ENCODE measurements around the gene SEBOX. TPM values are rescaled to one million over a fixed set of nuclear protein-coding genes. Genes with fewer than 3 reads are reported as not detected.

SEBOX gene
- total RNA-seq, 4 donors from 2014 or later, result not detected

DNA sequence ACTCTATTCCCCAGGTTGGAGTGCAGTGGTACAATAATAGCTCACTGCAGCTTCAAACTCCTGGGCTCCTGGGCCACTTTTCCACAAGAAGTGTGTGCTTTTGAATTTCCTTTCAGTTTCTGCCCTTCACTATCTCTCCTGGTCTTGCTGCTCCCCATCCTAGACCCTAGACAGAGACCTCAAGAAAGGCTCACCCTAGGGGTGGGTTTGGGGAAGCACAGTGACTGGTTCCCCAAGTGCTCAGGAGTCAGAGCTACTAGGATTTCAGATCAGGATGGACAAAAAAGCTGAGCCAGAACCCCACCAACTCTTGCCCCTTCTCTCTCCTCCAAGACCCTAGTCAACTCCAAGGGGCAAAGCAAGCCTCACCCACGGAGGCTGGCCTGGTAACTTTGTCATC lies 1.6 kb upstream of the SEBOX start:
- TF ChIP-seq CTCF (IDR thresholded peaks at IDR 0.05), result no peak
- no peak for TF ChIP-seq EP300 (IDR thresholded peaks at IDR 0.05)
- TF ChIP-seq POLR2A (IDR thresholded peaks at IDR 0.05), result no peak
- TF ChIP-seq POLR2AphosphoS5 (IDR thresholded peaks at IDR 0.05), result no peak
- no CpG with 5 or more reads among the region's 1 CpG for WGBS
- Histone ChIP-seq H3K27ac (no peak overlapping the region), H3K4me3 (no peak overlapping the region), H3K27me3 (no peaks in the 10 kb centered on the region), H3K36me3 (peaks cover 35% of the 10 kb centered on the region), H3K9me3 (no peaks in the 10 kb centered on the region), H3K4me1 (peaks cover 14% of the 10 kb centered on the region)
- no peak for DNase-seq (ENCODE audit: low spot score in 2 of 2)

DNA sequence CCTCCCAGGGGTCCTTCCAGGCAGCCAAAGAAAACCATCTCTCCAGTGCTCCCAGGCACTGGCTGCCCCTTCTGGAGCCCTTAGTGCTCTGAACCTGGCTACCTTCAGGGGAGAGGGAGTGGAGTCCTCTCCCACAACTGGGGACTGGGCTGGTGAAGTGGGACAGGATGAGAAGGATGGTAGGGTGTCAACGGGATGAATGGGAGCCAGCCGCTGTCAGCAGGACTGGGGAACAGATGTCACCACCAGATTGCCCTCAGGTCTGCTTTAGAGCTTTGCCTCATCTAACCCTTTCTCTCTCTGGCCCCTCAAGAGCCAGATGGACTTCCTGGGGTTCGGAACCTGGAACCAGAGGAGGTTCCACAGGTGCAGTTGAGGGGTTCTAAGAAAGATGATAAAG lies 488 bp upstream of the SEBOX start:
- Histone ChIP-seq H3K9me3 (no peaks in the 10 kb centered on the region), H3K36me3 (peaks cover 46% of the 10 kb centered on the region), H3K4me1 (peaks cover 4% of the 10 kb centered on the region), H3K4me3 (no peak overlapping the region), H3K27me3 (no peaks in the 10 kb centered on the region), H3K27ac (no peak overlapping the region)
- 81% methylated on average over 3 of the region's 3 CpGs for WGBS
- no peak for DNase-seq (ENCODE audit: low spot score in 2 of 2)
- TF ChIP-seq POLR2A (IDR thresholded peaks at IDR 0.05), result no peak
- no peak for TF ChIP-seq EP300 (IDR thresholded peaks at IDR 0.05)
- no peak for TF ChIP-seq POLR2AphosphoS5 (IDR thresholded peaks at IDR 0.05)
- TF ChIP-seq CTCF (IDR thresholded peaks at IDR 0.05), result no peak

DNA sequence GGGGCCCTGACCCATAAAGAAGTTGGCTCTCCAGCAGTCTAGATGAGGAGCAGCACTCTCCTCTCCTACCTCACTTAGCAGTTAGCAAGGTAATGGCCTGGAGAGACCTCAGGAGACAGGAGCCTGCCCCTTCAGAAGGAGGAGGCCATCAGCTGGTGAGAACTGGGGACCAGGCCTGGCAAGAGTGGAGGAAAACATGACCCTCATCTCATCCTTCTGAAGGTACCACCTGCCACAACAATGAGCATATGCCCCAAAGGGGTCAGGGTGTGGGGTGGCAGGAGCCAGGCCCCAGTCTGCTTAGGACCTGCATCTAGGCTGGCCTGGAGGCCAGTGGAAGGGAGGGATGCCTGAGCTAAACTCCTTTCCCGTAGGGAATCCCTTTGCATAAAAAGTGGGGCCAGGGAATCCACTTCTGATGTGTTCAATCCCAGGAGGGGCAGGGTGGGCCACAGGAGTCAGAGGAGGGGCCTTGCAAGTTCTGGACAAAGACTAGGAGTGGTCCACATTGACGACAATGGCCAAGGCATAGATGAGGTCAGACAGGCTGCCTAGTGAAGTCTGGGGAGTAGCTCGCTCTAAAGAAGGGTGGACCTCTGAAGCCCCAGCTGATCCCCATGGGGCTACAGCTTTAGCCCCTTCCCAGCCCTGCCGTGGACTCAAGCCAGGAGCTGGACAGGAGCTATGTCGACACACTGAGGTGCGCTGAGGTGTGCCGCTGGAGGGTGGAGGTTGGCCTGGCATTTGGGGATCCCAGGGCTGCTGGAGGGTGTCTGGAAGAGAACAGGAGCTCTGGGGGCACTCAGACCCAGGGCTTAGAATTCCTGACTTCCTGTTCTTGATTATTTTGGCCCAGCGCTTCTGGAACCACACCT lies 986 bp downstream of the SEBOX start:
- H3K4me1 ChIP-seq, result no peaks in the 10 kb centered on the region
- H3K27me3 ChIP-seq, result no peaks in the 10 kb centered on the region
- H3K9me3 ChIP-seq, result no peaks in the 10 kb centered on the region
- no peak overlapping the region for H3K4me3 ChIP-seq
- DNase-seq (ENCODE audit: low spot score in 2 of 2), result no peak
- H3K27ac ChIP-seq, result no peak overlapping the region
- H3K36me3 ChIP-seq, result peaks cover 60% of the 10 kb centered on the region
- TF ChIP-seq POLR2AphosphoS5 (IDR thresholded peaks at IDR 0.05) (no peak), CTCF (IDR thresholded peaks at IDR 0.05) (no peak)
- 89% methylated on average over 6 of the region's 8 CpGs for WGBS

DNA sequence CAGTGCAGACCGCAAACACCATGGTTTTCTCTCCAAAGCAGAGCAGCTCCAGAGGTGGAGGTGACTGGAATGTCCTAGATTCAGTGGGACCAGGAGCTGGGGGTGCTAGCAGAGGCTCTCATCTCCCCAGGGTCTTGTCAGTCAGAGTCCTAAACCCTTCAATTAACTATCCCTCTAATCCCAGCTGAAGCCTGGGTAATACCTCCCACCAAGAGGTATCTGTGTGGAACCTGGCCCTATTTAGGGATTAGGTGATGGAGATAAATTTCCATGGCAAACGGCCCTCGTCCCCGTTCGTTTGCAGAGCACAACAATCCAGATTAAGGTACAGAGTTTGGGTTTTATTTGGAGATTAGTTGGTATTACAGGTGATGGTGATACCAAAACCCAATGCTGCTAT lies 1.8 kb downstream of the SEBOX start:
- 88% methylated on average over 5 of the region's 5 CpGs for WGBS
- Histone ChIP-seq H3K9me3 (no peaks in the 10 kb centered on the region), H3K36me3 (peaks cover 60% of the 10 kb centered on the region), H3K4me1 (peaks cover 4% of the 10 kb centered on the region), H3K4me3 (no peak overlapping the region), H3K27me3 (no peaks in the 10 kb centered on the region), H3K27ac (no peak overlapping the region)
- no peak for DNase-seq (ENCODE audit: low spot score in 2 of 2)
- no peak for TF ChIP-seq POLR2A (IDR thresholded peaks at IDR 0.05)
- no peak for TF ChIP-seq POLR2AphosphoS5 (IDR thresholded peaks at IDR 0.05)
- TF ChIP-seq EP300 (IDR thresholded peaks at IDR 0.05), result no peak
- TF ChIP-seq CTCF (IDR thresholded peaks at IDR 0.05), result no peak

- WGBS, result 6% methylated on average over 4 of the region's 4 CpGs
- Histone ChIP-seq H3K4me1 (peaks cover 23% of the 10 kb centered on the region), H3K27ac (peak overlapping the region; percentile 87), H3K27me3 (no peaks in the 10 kb centered on the region), H3K4me3 (peak overlapping the region; percentile 89), H3K9me3 (no peaks in the 10 kb centered on the region), H3K36me3 (peaks cover 61% of the 10 kb centered on the region)
- no peak for TF ChIP-seq POLR2A (IDR thresholded peaks at IDR 0.05)
- no peak for TF ChIP-seq EP300 (IDR thresholded peaks at IDR 0.05)
- no peak for TF ChIP-seq CTCF (IDR thresholded peaks at IDR 0.05)
- TF ChIP-seq POLR2AphosphoS5 (IDR thresholded peaks at IDR 0.05), result no peak
- no peak for DNase-seq (ENCODE audit: low spot score in 2 of 2)
These were observed 7.2 kb downstream of the SEBOX start for GRCh38 chr17:28357901-28358197.
